Large intestine (tissue), 3 donors: ENCODE data around the gene KCNH6. TPM values are rescaled to one million over a fixed set of nuclear protein-coding genes. Genes with fewer than 3 reads are reported as not detected.

Experiments used
- DNase-seq, 2 donors: peaks; one replicate each; pipeline versions ENCODE4 v3.0.0 to v3.0.0-alpha.2; 2013
- H3K27ac ChIP-seq: one replicate; pipeline ENCODE4 v1.5.1; 2013; ENCODE audit warnings: low read length
- H3K27me3 ChIP-seq: 2 replicates; pipeline ENCODE4 v1.6.1; 2013; ENCODE audit warnings: low read length; ENCODE audit not compliant: control insufficient read depth, insufficient read depth
- H3K36me3 ChIP-seq: 2 replicates; pipeline ENCODE4 v1.6.1; 2013; ENCODE audit warnings: low read length; ENCODE audit not compliant: control insufficient read depth, insufficient read depth
- H3K4me1 ChIP-seq: one replicate; pipeline ENCODE4 v1.6.1; 2013; ENCODE audit warnings: low read length; ENCODE audit not compliant: control insufficient read depth, insufficient read depth
- H3K4me3 ChIP-seq: one replicate; pipeline ENCODE4 v1.5.1; 2013; ENCODE audit warnings: low read length
- H3K9me3 ChIP-seq: one replicate; pipeline ENCODE4 v1.6.1; 2013; ENCODE audit warnings: mild to moderate bottlenecking, low read depth, low read length, moderate library complexity; ENCODE audit not compliant: control insufficient read depth
- WGBS: methylation state at CpG from one replicate; pipeline ENCODE4 v1.1.5; 2013; ENCODE audit warnings: low lambda C conversion rate; ENCODE audit not compliant: insufficient coverage; 5-methylcytosine and 5-hydroxymethylcytosine counted together
- polyA plus RNA-seq: library from polyadenylated mRNA; unstranded; fragments of 120-200 nt; gene quantifications from one replicate; pipeline ENCODE4 v1.2.1, GENCODE V29; 2013

The KCNH6 gene
- polyA plus RNA-seq, 1 donor = 6.9 TPM

- H3K27ac ChIP-seq = no peak overlapping the region
- DNase-seq = no peak
- H3K9me3 ChIP-seq = no peaks in the 10 kb centered on the region
- no peaks in the 10 kb centered on the region for H3K27me3 ChIP-seq
- H3K36me3 ChIP-seq = no peaks in the 10 kb centered on the region
- WGBS = no CpG with 5 or more reads among the region's 3 CpGs
- peaks cover 10% of the 10 kb centered on the region for H3K4me1 ChIP-seq
- no peak overlapping the region for H3K4me3 ChIP-seq
These were observed 10.8 kb upstream of the KCNH6 start for GRCh38 chr17:63512388-63512787.

- peak in 1 of 2 donors; percentile 49 for DNase-seq
- no peaks in the 10 kb centered on the region for H3K9me3 ChIP-seq
- no peak overlapping the region for H3K4me3 ChIP-seq
- no peaks in the 10 kb centered on the region for H3K27me3 ChIP-seq
- H3K4me1 ChIP-seq = peaks cover 17% of the 10 kb centered on the region
- H3K36me3 ChIP-seq = no peaks in the 10 kb centered on the region
- WGBS = no CpG with 5 or more reads among the region's 7 CpGs
- no peak overlapping the region for H3K27ac ChIP-seq
These were observed 10.1 kb upstream of the KCNH6 start for GRCh38 chr17:63512896-63513644.

GRCh38 chr17:63514477-63514876 lies 8.7 kb upstream of the KCNH6 start:
- WGBS = no CpG with 5 or more reads among the region's 3 CpGs
- no peak for DNase-seq

DNA sequence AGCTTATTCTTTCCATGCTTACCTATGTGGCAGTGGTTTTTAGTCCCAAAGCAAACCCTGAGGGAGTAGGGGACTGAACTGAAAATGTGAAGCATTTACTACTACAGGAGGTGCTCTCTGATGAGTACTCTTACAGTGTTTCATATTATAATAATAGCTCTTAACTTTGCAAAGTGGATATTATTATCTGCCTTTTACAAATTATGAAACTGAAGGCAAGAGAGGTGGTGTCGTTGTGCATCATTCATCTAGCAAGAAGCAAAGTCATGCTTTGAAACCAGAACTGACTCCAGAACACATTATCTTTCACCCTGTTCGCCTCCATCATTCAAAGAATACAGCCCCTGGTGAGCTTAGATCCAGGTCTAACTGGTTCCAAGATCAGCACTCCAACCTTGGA lies 8.2 kb upstream of the KCNH6 start:
- Histone ChIP-seq H3K4me3 (no peak overlapping the region), H3K4me1 (peaks cover 36% of the 10 kb centered on the region), H3K9me3 (no peaks in the 10 kb centered on the region), H3K36me3 (no peaks in the 10 kb centered on the region), H3K27me3 (no peaks in the 10 kb centered on the region), H3K27ac (no peak overlapping the region)
- WGBS = no CpG with 5 or more reads among the region's 2 CpGs
- DNase-seq = no peak

More at GRCh38 chr17:63514477-63514876, 8.7 kb upstream of the KCNH6 start:
- H3K9me3 ChIP-seq = no peaks in the 10 kb centered on the region
- no peaks in the 10 kb centered on the region for H3K27me3 ChIP-seq
- peaks cover 31% of the 10 kb centered on the region for H3K4me1 ChIP-seq
- H3K36me3 ChIP-seq = no peaks in the 10 kb centered on the region
- no peak overlapping the region for H3K27ac ChIP-seq
- H3K4me3 ChIP-seq = no peak overlapping the region

- Histone ChIP-seq H3K27me3 (no peaks in the 10 kb centered on the region), H3K36me3 (no peaks in the 10 kb centered on the region), H3K4me3 (no peak overlapping the region), H3K4me1 (peaks cover 40% of the 10 kb centered on the region), H3K27ac (no peak overlapping the region), H3K9me3 (no peaks in the 10 kb centered on the region)
- no peak for DNase-seq
- WGBS = no CpG with 5 or more reads among the region's 1 CpG
These were observed 7.7 kb upstream of the KCNH6 start for GRCh38 chr17:63515426-63515825.

DNA sequence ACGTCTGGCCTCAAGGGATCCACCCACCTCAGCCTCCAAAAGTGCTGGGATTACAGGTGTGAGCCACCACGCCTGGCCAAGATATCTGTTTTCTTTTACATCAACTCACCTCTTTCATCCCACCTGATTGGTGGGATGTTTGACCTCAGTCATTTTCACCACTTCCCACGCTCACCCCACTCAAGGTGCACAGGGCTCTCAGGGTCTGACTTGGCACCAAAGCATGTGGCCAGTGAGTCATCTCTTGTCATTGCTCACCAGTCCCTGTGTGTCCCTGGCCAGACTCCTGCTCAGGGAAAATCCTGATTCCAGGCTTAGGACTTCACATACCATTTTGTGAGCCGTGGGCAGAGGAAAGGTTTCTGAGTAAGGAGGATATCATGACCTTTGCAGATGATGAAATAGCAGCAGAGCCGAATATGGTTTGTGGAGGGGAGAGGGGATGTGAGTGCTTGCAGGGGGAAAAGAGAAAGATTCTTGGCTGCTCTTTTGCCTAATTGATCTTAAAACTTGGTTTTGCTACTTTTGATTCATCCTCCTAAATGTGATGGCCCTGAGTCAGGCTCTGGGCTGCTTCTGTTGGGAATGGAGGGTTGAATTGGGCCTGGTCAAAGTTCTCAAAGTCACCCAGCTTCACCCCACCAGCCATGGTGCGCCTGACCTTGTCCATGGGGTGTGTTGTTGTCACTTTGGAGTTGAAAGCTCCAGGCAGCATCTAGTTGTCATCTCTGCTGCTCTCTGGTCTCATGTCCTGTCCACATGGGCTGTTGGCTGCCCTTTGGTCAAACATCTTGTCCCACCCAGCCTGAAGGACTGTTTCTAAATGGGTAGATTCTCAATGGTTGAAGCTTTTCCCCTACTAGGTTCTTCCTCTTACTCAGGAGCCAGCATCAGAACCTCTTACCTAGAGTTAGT lies 6.0 kb upstream of the KCNH6 start:
- Histone ChIP-seq H3K36me3 (no peaks in the 10 kb centered on the region), H3K27me3 (no peaks in the 10 kb centered on the region), H3K4me3 (no peak overlapping the region), H3K27ac (peak overlapping the region; percentile 86), H3K9me3 (no peaks in the 10 kb centered on the region), H3K4me1 (peaks cover 56% of the 10 kb centered on the region)
- peak in 1 of 2 donors; percentile 40 for DNase-seq
- WGBS = 80% methylated on average over 1 of the region's 6 CpGs

DNA sequence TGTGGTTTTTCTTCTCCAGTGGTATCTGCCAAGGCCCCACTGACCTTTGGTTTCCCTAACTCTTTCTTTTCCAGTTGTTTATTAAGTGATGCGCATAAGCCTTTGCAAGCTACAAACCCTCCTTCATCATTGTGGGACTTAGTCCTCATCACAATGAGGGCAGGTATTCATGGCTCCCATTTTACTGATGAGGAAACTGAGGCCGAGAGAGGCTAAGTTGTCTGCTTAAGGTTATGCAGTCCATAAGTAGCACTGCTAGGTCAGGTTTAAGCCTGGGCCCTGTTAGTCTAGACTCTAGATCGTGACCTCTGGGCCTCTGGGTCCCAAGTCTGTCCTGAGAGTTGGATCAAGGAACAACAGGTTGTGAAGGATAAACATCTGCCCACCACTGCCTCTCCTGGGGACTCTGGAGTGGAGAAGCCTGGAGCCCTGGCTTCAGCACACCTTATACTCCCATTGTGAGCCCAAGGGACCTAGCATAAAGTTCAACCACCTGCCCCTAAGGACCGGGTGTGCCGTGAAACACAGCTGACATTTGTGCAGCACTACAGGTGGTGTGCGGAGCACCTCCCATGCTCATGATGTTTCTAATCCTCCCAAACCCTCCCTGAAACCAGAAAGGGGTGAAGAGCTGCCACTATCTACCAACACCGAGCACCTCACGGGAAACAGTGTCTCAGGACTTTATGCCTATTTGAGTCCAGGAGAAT lies 5.2 kb upstream of the KCNH6 start:
- Histone ChIP-seq H3K4me3 (no peak overlapping the region), H3K4me1 (peaks cover 57% of the 10 kb centered on the region), H3K27me3 (no peaks in the 10 kb centered on the region), H3K9me3 (no peaks in the 10 kb centered on the region), H3K36me3 (no peaks in the 10 kb centered on the region), H3K27ac (peak overlapping the region; percentile 86)
- DNase-seq = peak in 1 of 2 donors; percentile 67
- 83% methylated on average over 1 of the region's 8 CpGs for WGBS

DNA sequence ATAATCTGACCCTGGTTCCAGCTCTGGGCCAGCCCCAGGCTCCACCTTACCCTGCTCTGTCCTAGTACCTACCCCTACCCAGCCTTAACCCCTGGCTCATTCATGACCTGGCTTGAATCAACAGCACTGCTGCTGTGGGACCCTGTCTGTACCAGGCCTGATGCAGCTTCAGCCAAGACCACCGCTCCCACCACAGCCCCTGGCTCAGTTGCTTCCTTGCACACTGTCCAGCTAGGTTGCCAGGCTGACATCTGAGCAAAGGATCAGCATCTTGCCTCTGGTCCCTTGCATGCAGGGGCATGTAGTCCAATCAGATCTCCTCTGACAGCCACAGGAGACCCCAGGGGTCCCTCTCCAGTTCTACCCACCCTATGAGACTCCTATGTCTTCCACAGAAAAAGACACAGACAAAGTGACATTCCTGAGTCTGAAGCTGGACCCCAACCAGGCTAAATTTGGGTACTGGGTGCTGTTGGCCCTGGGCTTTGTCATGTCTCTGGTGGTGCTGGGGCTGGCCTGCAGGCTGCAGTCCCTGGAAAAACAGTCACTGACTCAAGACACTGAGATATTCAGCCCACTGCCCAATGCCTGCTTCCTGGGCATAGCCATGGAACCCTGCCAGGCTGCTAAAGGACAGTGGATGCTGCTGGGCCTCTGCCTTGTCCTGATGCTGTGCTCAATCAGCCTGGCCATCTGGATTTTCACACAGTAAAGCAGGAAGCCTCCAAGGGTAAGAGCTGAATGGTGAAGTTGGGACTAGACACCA lies 3.9 kb upstream of the KCNH6 start:
- Histone ChIP-seq H3K36me3 (no peaks in the 10 kb centered on the region), H3K4me1 (peaks cover 64% of the 10 kb centered on the region), H3K27me3 (no peaks in the 10 kb centered on the region), H3K4me3 (no peak overlapping the region), H3K27ac (peak overlapping the region; percentile 86), H3K9me3 (no peaks in the 10 kb centered on the region)
- DNase-seq = no peak
- WGBS = no CpG with 5 or more reads among the region's 1 CpG

DNA sequence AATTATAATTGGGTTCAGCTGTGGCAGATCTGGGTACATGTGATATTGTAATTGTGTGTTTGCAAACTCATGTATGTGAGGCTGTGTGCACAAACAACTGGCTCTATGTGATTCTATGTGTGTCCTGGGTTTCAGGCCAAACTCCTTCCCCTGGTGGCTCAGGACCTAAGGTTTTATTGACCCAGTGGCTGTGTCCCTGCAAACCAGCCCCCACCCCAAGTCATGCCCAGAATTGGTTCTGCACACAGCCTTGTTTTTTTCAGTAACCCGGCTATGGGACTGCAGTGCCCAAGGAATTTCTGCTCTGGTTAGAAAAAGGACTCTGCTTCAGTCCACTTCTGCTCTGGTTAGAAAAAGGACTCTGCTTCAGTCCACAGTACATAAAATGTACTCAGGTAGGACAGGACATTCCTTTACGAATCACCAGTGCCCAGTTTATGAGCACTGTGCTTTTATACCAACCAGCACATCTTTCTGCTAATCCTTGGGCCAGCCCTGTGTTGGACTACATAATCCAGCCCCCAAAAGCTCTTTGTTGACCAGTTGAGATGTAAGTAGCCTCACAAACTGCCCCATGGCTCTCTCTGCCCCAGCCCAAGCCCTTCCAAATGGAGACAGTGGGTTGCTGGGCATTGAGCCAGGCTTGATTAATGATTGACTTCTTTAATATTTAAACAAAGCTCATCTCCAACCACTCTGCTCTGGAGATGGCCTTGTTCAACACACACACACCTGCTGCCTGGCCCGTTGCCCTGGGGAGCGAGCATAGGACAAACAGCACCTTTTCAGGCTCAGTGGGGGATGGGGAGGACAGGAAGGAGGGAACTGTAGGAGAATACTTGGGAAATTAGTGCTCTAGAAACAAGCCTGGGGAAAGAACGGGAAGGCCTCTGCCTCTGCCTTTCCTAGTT lies 2.9 kb upstream of the KCNH6 start:
- Histone ChIP-seq H3K4me1 (peaks cover 64% of the 10 kb centered on the region), H3K9me3 (no peaks in the 10 kb centered on the region), H3K27ac (peak overlapping the region; percentile 86), H3K4me3 (no peak overlapping the region), H3K36me3 (no peaks in the 10 kb centered on the region), H3K27me3 (no peaks in the 10 kb centered on the region)
- peak; percentile 95 to 98 for DNase-seq
- WGBS = 0% methylated on average over 2 of the region's 5 CpGs
